ENCODE data around the gene TBC1D24. TPM values are rescaled to one million over a fixed set of nuclear protein-coding genes. Genes with fewer than 3 reads are reported as not detected.

The TBC1D24 gene
- total RNA-seq, 1 donor from 2014 or later: 15.4 TPM

DNA sequence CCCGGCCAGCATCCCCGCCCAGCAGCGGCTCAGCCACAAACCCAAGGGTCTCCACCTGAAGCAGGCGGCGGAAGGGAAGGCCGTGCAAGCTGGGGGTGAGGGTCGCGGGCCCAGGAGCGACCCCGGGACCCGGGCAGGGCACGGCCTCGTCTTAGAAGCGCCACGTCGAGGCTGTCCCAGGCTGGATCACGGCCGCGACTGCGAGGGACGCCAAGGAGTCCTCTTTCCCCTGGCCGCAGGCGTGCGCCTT lies 46.2 kb upstream of the TBC1D24 start:
- Mint-ChIP-seq H3K27ac (ENCODE audit: unreplicated experiment) (peak overlapping the region; percentile 60), H3K36me3 (ENCODE audit: unreplicated experiment) (peaks cover 10% of the 10 kb centered on the region), H3K9me3 (ENCODE audit: unreplicated experiment) (no peaks in the 10 kb centered on the region), H3K27me3 (ENCODE audit: unreplicated experiment) (no peaks in the 10 kb centered on the region), H3K4me3 (ENCODE audit: unreplicated experiment) (peak overlapping the region; percentile 79), H3K4me1 (ENCODE audit: unreplicated experiment) (peaks cover 21% of the 10 kb centered on the region)
- DNase-seq (ENCODE audit: extremely low spot score, unreplicated experiment): no peak
- TF ChIP-seq, protein P1, sequence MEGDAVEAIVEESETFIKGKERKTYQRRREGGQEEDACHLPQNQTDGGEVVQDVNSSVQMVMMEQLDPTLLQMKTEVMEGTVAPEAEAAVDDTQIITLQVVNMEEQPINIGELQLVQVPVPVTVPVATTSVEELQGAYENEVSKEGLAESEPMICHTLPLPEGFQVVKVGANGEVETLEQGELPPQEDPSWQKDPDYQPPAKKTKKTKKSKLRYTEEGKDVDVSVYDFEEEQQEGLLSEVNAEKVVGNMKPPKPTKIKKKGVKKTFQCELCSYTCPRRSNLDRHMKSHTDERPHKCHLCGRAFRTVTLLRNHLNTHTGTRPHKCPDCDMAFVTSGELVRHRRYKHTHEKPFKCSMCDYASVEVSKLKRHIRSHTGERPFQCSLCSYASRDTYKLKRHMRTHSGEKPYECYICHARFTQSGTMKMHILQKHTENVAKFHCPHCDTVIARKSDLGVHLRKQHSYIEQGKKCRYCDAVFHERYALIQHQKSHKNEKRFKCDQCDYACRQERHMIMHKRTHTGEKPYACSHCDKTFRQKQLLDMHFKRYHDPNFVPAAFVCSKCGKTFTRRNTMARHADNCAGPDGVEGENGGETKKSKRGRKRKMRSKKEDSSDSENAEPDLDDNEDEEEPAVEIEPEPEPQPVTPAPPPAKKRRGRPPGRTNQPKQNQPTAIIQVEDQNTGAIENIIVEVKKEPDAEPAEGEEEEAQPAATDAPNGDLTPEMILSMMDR (IDR thresholded peaks at IDR 0.05): no peak

DNA sequence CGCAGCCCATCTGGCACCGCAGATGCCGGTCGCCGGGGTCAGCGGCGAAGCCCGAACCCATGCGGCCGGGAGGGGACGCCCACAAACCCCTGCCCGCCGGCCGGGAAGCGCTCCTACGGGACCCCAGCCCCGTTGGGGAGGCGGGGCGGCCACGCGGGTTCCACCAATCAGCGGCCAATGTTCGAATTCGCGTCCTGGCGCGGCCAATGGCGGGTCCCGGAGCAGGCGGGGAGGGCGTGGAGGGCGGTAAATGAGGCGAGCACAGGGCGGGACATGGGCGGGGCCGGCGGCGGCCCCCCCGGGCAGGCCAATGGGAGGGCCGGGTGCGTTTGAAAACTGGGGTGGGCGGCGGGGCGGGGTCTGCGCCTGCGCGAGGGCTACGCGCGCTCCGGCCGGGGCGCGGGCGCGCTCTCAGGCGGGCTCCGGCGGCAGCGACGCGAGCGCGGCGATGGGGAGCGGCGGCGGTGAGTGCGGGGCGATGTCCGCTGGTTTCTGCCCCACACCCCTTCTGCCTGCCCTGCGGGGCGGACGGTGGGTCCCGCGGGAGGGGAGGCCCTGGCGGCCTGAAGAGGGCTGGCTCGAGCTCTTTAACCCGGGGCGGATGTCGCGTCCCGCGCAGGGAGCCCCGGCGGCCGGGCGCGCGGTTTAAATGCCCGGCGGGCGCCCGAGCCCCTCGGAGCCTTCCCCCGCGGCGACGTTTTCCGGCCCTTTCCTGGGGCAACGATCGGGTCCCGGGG lies 45.7 kb upstream of the TBC1D24 start, which contains the start of gene CCNF:
Gene CCNF (plus strand): TSS at position 414 of the 737 bp plus-strand sequence. CDS start 35 bp downstream, at position 449.
- peak within 1 kb of the TSS; percentile 64 for H3K27ac Mint-ChIP-seq (ENCODE audit: unreplicated experiment)

DNA sequence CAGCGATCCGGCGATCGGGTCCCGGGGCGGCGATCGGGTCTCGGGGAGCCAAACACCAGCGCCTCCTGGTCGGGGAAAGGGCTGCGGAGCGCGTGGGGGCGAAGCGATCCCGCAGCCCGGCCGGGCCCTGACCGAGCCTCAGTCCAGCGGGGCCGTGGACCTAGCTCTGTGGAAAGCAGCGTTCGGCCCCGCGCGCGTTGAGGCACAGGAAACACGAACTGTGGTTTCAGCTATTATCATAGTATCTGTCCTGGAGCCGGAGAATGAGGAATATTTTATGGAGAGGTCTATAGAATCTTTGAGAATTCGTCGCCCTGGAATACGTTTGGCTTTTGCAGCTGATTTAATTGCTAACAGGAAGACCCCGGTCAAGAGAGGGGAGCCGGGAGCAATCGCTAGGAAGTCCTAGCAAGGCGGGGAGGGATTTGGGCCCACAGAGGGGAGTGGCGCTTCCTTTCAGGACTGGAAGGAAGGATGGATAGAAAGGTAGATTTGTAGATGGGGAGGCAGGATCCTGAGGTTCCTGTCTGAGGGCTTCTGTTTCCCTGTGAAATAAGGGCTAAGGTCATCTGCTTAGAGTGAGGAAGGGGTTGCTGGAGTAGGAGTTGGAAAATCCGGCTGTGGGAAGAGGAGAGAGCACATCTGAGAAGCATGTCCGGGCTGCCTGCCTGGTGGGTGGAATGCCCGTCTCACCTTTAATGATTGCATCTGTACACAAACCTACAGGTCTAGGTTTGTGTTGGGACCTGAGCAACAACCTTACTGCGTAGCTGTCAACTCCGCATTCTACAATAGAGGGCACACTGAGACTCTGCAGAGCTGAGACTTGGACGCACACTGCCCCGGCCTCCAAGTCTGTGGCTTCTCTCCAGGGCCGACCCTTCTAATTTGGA lies 44.9 kb upstream of the TBC1D24 start:
- DNase-seq (ENCODE audit: extremely low spot score, unreplicated experiment): no peak
- no peaks in the 10 kb centered on the region for H3K27me3 Mint-ChIP-seq (ENCODE audit: unreplicated experiment)
- peak overlapping the region; percentile 64 for H3K27ac Mint-ChIP-seq (ENCODE audit: unreplicated experiment)
- H3K36me3 Mint-ChIP-seq (ENCODE audit: unreplicated experiment): peaks cover 14% of the 10 kb centered on the region
- H3K9me3 Mint-ChIP-seq (ENCODE audit: unreplicated experiment): no peaks in the 10 kb centered on the region
- TF ChIP-seq, protein P1 (IDR thresholded peaks at IDR 0.05): peak; percentile 39
- peaks cover 21% of the 10 kb centered on the region for H3K4me1 Mint-ChIP-seq (ENCODE audit: unreplicated experiment)
- H3K4me3 Mint-ChIP-seq (ENCODE audit: unreplicated experiment): peak overlapping the region; percentile 87

More for the DNA sequence above, 45.7 kb upstream of the TBC1D24 start, which contains the start of gene CCNF:
- Mint-ChIP-seq H3K9me3 (ENCODE audit: unreplicated experiment) (no peaks in the 10 kb centered on the region), H3K36me3 (ENCODE audit: unreplicated experiment) (peaks cover 11% of the 10 kb centered on the region), H3K27me3 (ENCODE audit: unreplicated experiment) (no peaks in the 10 kb centered on the region), H3K4me3 (ENCODE audit: unreplicated experiment) (peak within 1 kb of the TSS; percentile 87), H3K4me1 (ENCODE audit: unreplicated experiment) (peaks cover 21% of the 10 kb centered on the region)
- peak; percentile 98 for DNase-seq (ENCODE audit: extremely low spot score, unreplicated experiment)
- TF ChIP-seq, protein P1 (IDR thresholded peaks at IDR 0.05): no peak

DNA sequence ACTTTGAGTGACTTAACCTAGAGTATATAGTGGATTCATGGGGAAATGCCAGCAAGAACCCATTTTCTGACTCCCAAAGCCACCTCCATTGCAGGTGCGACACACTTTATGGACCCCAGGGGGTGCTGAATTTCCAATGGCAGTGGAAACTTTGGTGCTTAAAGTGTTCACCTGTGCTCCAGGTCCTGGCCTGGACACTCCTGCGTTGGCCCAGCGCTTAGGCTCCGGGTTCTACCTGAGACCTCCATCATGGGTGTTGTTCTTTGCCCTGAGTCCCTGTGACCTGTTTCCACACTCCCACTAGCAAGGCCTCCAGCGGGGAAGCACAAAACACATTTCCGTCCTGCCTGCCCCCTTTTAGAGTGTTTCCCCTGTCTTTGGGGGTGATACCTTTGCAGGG lies 42.6 kb upstream of the TBC1D24 start:
- no peak overlapping the region for H3K27ac Mint-ChIP-seq (ENCODE audit: unreplicated experiment)
- no peak overlapping the region for H3K4me3 Mint-ChIP-seq (ENCODE audit: unreplicated experiment)
- peaks cover 19% of the 10 kb centered on the region for H3K4me1 Mint-ChIP-seq (ENCODE audit: unreplicated experiment)
- H3K36me3 Mint-ChIP-seq (ENCODE audit: unreplicated experiment): peaks cover 18% of the 10 kb centered on the region
- no peaks in the 10 kb centered on the region for H3K9me3 Mint-ChIP-seq (ENCODE audit: unreplicated experiment)
- DNase-seq (ENCODE audit: extremely low spot score, unreplicated experiment): no peak
- no peaks in the 10 kb centered on the region for H3K27me3 Mint-ChIP-seq (ENCODE audit: unreplicated experiment)
- TF ChIP-seq, protein P1 (IDR thresholded peaks at IDR 0.05): no peak

Measured in osteocyte (in vitro differentiated cells).